Ectodermal cell (in vitro differentiated cells): Measurements from ENCODE around the gene SPIN2A.
"Not testable (repeated sequence)": the region's sequence is repeated elsewhere in the genome, so short reads cannot be mapped to it uniquely, and the experiment has no call there.

ENCODE experiments used
- H3K27ac ChIP-seq: 2 replicates; pipeline ENCODE4 v1.7.0; 2013; ENCODE audit warnings: mild to moderate bottlenecking, low read depth, low read length; ENCODE audit not compliant: insufficient read depth, poor library complexity, severe bottlenecking
- H3K27me3 ChIP-seq: 2 replicates; pipeline ENCODE4 v1.7.0; 2013; ENCODE audit warnings: mild to moderate bottlenecking, low read length; ENCODE audit not compliant: insufficient read depth, control insufficient read depth, poor library complexity, severe bottlenecking
- H3K36me3 ChIP-seq: one replicate; pipeline ENCODE4 v1.7.0; 2013; ENCODE audit warnings: low read length; ENCODE audit not compliant: control insufficient read depth, insufficient read depth
- H3K4me1 ChIP-seq: one replicate; pipeline ENCODE4 v1.7.0; 2013; ENCODE audit warnings: low read length; ENCODE audit not compliant: control insufficient read depth, insufficient read depth
- H3K4me3 ChIP-seq: 2 replicates; pipeline ENCODE4 v1.7.0; 2013; ENCODE audit warnings: low read depth, low read length, control low read depth; ENCODE audit not compliant: insufficient read depth
- H3K9me3 ChIP-seq: 2 replicates; pipeline ENCODE4 v1.7.0; 2013; ENCODE audit warnings: mild to moderate bottlenecking, low read length, moderate library complexity; ENCODE audit not compliant: control insufficient read depth
- WGBS, 2 experiments: methylation state at CpG; one replicate each; pipeline ENCODE4 v1.1.7; 2013; ENCODE audit warnings: missing lambda C conversion rate in 2 of 2; 5-methylcytosine and 5-hydroxymethylcytosine counted together

Gene SPIN2A

GRCh38 chrX:57104406-57104805, 32.8 kb downstream of the SPIN2A start:
- H3K4me1 ChIP-seq, result no peaks in the 10 kb centered on the region
- whole genome bisulfite sequencing, 2 experiments, result 92 to 94% methylated on average over 4 of the region's 4 CpGs
- H3K9me3 ChIP-seq, result no peaks in the 10 kb centered on the region
- H3K27me3 ChIP-seq, result no peaks in the 10 kb centered on the region
- no peaks in the 10 kb centered on the region for H3K36me3 ChIP-seq
- H3K4me3 ChIP-seq, result no peak overlapping the region
- H3K27ac ChIP-seq, result no peak overlapping the region

GRCh38 chrX:57103489-57103888, 33.7 kb downstream of the SPIN2A start:
- WGBS, 2 experiments, result 89 to 100% methylated on average over 3 of the region's 3 CpGs
- no peak overlapping the region for H3K27ac ChIP-seq
- no peaks in the 10 kb centered on the region for H3K36me3 ChIP-seq
- H3K9me3 ChIP-seq, result no peaks in the 10 kb centered on the region
- H3K27me3 ChIP-seq, result no peaks in the 10 kb centered on the region
- no peaks in the 10 kb centered on the region for H3K4me1 ChIP-seq
- no peak overlapping the region for H3K4me3 ChIP-seq

GRCh38 chrX:57102918-57103317, 34.3 kb downstream of the SPIN2A start:
- not testable (repeated sequence) for H3K27ac ChIP-seq, H3K36me3 ChIP-seq, H3K4me1 ChIP-seq, H3K4me3 ChIP-seq, H3K9me3 ChIP-seq, H3K27me3 ChIP-seq
- 90 to 96% methylated on average over 6 of the region's 6 CpGs for WGBS, 2 experiments
